ENCODE measurements around the gene CCNI.

The CCNI gene

DNA sequence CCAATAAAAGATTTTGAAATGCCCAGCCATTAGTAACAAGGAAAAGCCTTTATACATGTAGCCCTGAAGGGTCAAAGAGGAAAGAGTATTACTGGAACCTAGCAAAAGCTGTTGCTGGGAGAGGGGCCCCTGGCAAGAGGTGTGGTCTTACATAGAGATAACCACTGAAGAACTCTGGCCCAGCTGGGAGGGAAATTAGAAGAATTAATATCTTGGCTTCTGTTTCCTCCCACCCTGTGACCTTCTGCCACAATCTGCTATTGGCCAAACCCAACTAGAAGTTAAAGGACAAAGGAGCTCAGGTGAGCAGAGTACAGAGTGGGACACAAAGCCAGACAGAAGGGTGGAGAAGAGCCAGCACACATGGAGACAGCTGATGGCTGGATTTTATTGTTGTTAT, 41.9 kb upstream of the CCNI start:
- DNase-seq (ENCODE audit: low read depth), result no peak
- TF ChIP-seq, protein P1, sequence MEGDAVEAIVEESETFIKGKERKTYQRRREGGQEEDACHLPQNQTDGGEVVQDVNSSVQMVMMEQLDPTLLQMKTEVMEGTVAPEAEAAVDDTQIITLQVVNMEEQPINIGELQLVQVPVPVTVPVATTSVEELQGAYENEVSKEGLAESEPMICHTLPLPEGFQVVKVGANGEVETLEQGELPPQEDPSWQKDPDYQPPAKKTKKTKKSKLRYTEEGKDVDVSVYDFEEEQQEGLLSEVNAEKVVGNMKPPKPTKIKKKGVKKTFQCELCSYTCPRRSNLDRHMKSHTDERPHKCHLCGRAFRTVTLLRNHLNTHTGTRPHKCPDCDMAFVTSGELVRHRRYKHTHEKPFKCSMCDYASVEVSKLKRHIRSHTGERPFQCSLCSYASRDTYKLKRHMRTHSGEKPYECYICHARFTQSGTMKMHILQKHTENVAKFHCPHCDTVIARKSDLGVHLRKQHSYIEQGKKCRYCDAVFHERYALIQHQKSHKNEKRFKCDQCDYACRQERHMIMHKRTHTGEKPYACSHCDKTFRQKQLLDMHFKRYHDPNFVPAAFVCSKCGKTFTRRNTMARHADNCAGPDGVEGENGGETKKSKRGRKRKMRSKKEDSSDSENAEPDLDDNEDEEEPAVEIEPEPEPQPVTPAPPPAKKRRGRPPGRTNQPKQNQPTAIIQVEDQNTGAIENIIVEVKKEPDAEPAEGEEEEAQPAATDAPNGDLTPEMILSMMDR (IDR thresholded peaks at IDR 0.05; ENCODE audit: insufficient read depth, low read depth, low read length, missing control alignments), result no peak
- H3K4me3 ChIP-seq (ENCODE audit: low read depth, low read length), result no peak overlapping the region

DNA sequence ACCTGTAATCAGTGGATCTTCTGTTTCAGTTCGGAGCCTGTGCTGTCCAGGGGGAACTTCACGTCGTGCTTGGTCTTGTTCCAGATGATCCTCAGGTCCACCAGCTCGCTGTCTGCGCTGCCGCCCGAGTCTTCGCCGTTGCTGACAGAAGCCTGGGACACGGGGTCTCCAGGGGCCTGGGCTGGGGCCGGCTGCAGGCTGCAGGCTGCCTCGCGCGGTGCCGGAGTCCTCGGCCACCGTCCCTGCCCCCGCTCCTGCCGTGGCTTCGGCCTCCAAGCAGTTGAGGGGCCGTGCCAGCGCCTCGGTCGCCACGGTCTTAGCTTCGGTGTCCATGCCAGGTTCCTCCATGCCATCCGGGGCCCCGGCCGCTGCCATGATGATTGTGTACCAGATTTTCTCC, 37.3 kb upstream of the CCNI start:
- TF ChIP-seq, protein P1 (IDR thresholded peaks at IDR 0.05; ENCODE audit: insufficient read depth, low read depth, low read length, missing control alignments), result no peak
- no peak for DNase-seq (ENCODE audit: low read depth)
- no peak overlapping the region for H3K4me3 ChIP-seq (ENCODE audit: low read depth, low read length)

DNA sequence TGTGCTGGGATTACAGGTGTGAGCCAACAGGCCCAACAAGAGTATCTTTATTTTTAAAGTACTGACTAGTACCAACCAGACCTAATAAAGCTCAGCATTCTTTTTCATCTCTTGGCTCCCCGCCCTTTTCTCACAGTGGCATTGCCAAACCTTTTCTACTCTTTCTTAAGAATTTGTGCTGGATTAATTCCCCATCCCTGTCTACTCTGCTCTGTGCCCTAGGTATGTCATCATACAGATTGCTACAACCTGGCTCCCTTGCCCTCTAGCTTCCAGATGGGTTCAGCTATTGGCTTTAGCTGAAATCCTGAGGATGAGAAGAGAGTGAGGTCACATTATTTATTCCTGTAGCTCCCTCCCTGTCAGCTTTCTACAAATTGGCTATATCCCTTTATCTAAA, 34.9 kb upstream of the CCNI start:
- TF ChIP-seq, protein P1 (IDR thresholded peaks at IDR 0.05; ENCODE audit: insufficient read depth, low read depth, low read length, missing control alignments), result no peak
- DNase-seq (ENCODE audit: low read depth), result no peak
- no peak overlapping the region for H3K4me3 ChIP-seq (ENCODE audit: low read depth, low read length)

DNA sequence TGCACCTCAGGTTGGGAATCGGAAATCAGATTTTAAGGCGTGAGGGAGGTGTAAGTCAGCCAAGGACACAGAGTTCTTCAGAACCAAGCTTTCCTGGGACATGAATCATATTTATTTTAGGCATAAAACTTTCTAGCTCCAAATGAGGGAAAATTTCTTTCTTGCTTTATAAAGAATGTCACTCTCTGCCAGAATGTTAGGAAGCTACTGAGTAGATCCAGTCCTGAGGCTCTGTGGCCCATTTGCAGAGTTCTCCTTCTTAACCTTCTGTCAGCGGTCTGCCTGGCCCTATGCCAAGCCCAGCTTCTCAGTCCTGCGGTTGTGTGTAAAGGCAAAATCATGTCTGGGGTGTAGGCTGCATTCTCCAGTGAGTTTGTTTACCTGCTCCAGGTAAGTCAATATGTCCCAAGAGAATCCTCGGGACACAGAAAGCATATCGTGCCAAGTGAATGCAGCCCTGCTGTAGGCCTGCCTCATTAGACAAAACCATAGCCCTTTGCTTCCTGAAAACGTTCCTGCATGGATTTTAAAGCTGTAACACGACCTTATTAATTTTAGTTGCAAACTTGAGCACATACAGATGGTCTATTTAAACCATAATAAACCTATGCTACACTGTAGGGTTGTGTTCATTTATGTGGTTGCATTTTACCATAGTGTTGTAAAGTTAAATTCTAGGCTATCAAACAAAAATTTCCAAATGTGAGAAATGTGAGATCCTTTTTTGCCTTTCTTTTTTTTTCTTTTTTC, 29.2 kb upstream of the CCNI start:
- H3K4me3 ChIP-seq (ENCODE audit: low read depth, low read length), result no peak overlapping the region
- TF ChIP-seq, protein P1 (IDR thresholded peaks at IDR 0.05; ENCODE audit: insufficient read depth, low read depth, low read length, missing control alignments), result no peak
- DNase-seq (ENCODE audit: low read depth), result peak; percentile 36

DNA sequence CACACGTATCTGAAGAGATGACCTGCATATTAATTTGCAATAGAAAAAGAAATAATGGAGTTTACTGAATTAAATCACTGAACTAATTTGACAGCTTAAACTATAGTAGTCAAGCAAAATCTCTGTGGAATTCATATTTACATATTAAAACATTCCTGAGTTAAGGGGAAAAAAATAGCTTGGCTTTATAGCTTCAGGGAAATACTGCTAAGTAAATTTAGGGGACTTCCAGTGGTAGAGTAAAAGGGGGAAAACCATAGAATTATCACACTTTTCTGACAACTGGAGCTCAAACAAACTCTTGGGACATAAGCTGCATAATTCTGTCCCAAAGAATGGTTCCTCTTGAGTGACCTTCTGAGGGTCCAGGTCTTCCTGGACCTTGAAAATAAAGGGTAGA, 28.6 kb upstream of the CCNI start:
- TF ChIP-seq, protein P1 (IDR thresholded peaks at IDR 0.05; ENCODE audit: insufficient read depth, low read depth, low read length, missing control alignments), result no peak

DNA sequence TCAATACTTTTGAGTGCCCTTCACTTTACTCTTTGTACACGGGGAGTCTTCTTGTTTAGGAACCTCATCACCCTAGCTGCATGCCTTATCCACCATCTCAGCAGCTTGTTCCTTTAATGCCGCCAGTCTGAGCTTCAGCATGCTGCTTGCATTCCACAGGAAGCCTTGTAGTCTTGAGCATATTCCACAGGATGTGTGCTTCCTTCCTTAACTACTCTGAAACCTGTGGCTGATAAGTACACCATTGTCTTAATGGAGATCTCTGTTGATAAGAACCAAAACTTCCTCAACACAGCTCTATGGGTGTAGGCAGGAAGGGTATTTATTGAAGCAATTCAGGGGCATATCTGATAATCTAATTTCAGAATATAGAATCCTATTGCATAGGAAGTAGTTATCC, 24.4 kb upstream of the CCNI start:
- TF ChIP-seq, protein P1 (IDR thresholded peaks at IDR 0.05; ENCODE audit: insufficient read depth, low read depth, low read length, missing control alignments), result no peak
- DNase-seq (ENCODE audit: low read depth), result no peak
- no peak overlapping the region for H3K4me3 ChIP-seq (ENCODE audit: low read depth, low read length)

More for the DNA sequence above, 28.6 kb upstream of the CCNI start:
- no peak for DNase-seq (ENCODE audit: low read depth)
- no peak overlapping the region for H3K4me3 ChIP-seq (ENCODE audit: low read depth, low read length)

DNA sequence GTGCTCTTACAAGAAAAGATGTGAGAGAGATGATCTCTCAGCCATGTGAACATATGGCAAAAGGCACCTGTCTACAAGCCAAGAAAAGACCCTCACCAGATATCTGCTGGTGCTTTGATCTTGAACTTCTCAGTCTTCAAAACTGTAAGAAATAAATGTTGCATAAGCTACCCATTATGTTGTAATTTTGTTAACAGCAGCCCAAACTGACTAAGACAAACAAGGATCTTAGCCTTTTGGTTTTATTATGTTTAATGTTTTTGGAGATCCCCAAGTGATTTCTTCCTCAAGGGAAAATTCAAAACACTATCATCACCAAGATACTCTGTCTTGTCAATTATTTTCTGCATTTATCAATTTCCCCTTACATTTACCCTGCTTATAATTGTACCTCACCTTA, 21.8 kb upstream of the CCNI start:
- no peak for DNase-seq (ENCODE audit: low read depth)
- TF ChIP-seq, protein P1 (IDR thresholded peaks at IDR 0.05; ENCODE audit: insufficient read depth, low read depth, low read length, missing control alignments), result no peak
- H3K4me3 ChIP-seq (ENCODE audit: low read depth, low read length), result no peak overlapping the region
